ENCODE data around the gene PRR14L.
"Not testable (repeated sequence)": the region's sequence is repeated elsewhere in the genome, so short reads cannot be mapped to it uniquely, and the experiment has no call there.

The PRR14L gene

GRCh38 chr22:31715147-31715778 lies 34.7 kb downstream of the PRR14L start:
- Histone ChIP-seq H3K4me3 (ENCODE audit: low read depth in 1 of 2, low read length in 2 of 2) (no peak overlapping the region), H3K27ac (ENCODE audit: low read depth, low read length) (no peak overlapping the region), H3K27me3 (ENCODE audit: control insufficient read depth in 1 of 2, insufficient read depth in 2 of 2, low read length in 2 of 2) (no peaks in the 10 kb centered on the region), H3K4me1 (ENCODE audit: insufficient read depth, low read length) (no peaks in the 10 kb centered on the region), H3K9me3 (ENCODE audit: low read length) (no peaks in the 10 kb centered on the region), H3K9ac (ENCODE audit: low read length) (no peak overlapping the region), H3K36me3 (ENCODE audit: insufficient read depth, low read length) (peaks cover 45% of the 10 kb centered on the region)

GRCh38 chr22:31711226-31711625 lies 38.7 kb downstream of the PRR14L start:
- H3K9ac ChIP-seq (ENCODE audit: low read length); H3K27me3 ChIP-seq (ENCODE audit: control insufficient read depth in 1 of 2, insufficient read depth in 2 of 2, low read length in 2 of 2); H3K4me1 ChIP-seq (ENCODE audit: insufficient read depth, low read length); H3K4me3 ChIP-seq (ENCODE audit: low read depth in 1 of 2, low read length in 2 of 2); H3K27ac ChIP-seq (ENCODE audit: low read depth, low read length); H3K9me3 ChIP-seq (ENCODE audit: low read length): not testable (repeated sequence)
- H3K36me3 ChIP-seq (ENCODE audit: insufficient read depth, low read length) = peaks cover 35% of the 10 kb centered on the region

GRCh38 chr22:31707519-31707918 lies 42.4 kb downstream of the PRR14L start:
- H3K36me3 ChIP-seq (ENCODE audit: insufficient read depth, low read length) = peaks cover 32% of the 10 kb centered on the region
- no peaks in the 10 kb centered on the region for H3K4me1 ChIP-seq (ENCODE audit: insufficient read depth, low read length)
- no peaks in the 10 kb centered on the region for H3K9me3 ChIP-seq (ENCODE audit: low read length)
- no peak overlapping the region for H3K4me3 ChIP-seq (ENCODE audit: low read depth in 1 of 2, low read length in 2 of 2)
- no peaks in the 10 kb centered on the region for H3K27me3 ChIP-seq (ENCODE audit: control insufficient read depth in 1 of 2, insufficient read depth in 2 of 2, low read length in 2 of 2)
- H3K27ac ChIP-seq (ENCODE audit: low read depth, low read length) = no peak overlapping the region
- no peak overlapping the region for H3K9ac ChIP-seq (ENCODE audit: low read length)

GRCh38 chr22:31695423-31695822 lies 54.5 kb downstream of the PRR14L start:
- Histone ChIP-seq H3K4me3 (ENCODE audit: low read depth in 1 of 2, low read length in 2 of 2) (no peak overlapping the region), H3K27ac (ENCODE audit: low read depth, low read length) (no peak overlapping the region), H3K4me1 (ENCODE audit: insufficient read depth, low read length) (no peaks in the 10 kb centered on the region), H3K27me3 (ENCODE audit: control insufficient read depth in 1 of 2, insufficient read depth in 2 of 2, low read length in 2 of 2) (no peaks in the 10 kb centered on the region), H3K36me3 (ENCODE audit: insufficient read depth, low read length) (peaks cover 5% of the 10 kb centered on the region), H3K9me3 (ENCODE audit: low read length) (no peaks in the 10 kb centered on the region), H3K9ac (ENCODE audit: low read length) (no peak overlapping the region)

- H3K9ac ChIP-seq (ENCODE audit: low read length); H3K4me1 ChIP-seq (ENCODE audit: insufficient read depth, low read length); H3K27ac ChIP-seq (ENCODE audit: low read depth, low read length); H3K9me3 ChIP-seq (ENCODE audit: low read length); H3K4me3 ChIP-seq (ENCODE audit: low read depth in 1 of 2, low read length in 2 of 2); H3K27me3 ChIP-seq (ENCODE audit: control insufficient read depth in 1 of 2, insufficient read depth in 2 of 2, low read length in 2 of 2); H3K36me3 ChIP-seq (ENCODE audit: insufficient read depth, low read length): not testable (repeated sequence)
Observed at GRCh38 chr22:31694046-31694445, 55.9 kb downstream of the PRR14L start.

GRCh38 chr22:31692186-31692886 lies 57.6 kb downstream of the PRR14L start:
- no peaks in the 10 kb centered on the region for H3K9me3 ChIP-seq (ENCODE audit: low read length)
- H3K36me3 ChIP-seq (ENCODE audit: insufficient read depth, low read length) = peaks cover 12% of the 10 kb centered on the region
- H3K27me3 ChIP-seq (ENCODE audit: control insufficient read depth in 1 of 2, insufficient read depth in 2 of 2, low read length in 2 of 2) = no peaks in the 10 kb centered on the region
- no peak overlapping the region for H3K9ac ChIP-seq (ENCODE audit: low read length)
- no peak overlapping the region for H3K27ac ChIP-seq (ENCODE audit: low read depth, low read length)
- H3K4me1 ChIP-seq (ENCODE audit: insufficient read depth, low read length) = no peaks in the 10 kb centered on the region
- H3K4me3 ChIP-seq (ENCODE audit: low read depth in 1 of 2, low read length in 2 of 2) = no peak overlapping the region

- Histone ChIP-seq H3K4me3 (ENCODE audit: low read depth in 1 of 2, low read length in 2 of 2) (no peak overlapping the region), H3K27ac (ENCODE audit: low read depth, low read length) (no peak overlapping the region), H3K4me1 (ENCODE audit: insufficient read depth, low read length) (no peaks in the 10 kb centered on the region), H3K9me3 (ENCODE audit: low read length) (no peaks in the 10 kb centered on the region), H3K36me3 (ENCODE audit: insufficient read depth, low read length) (peaks cover 18% of the 10 kb centered on the region), H3K9ac (ENCODE audit: low read length) (no peak overlapping the region), H3K27me3 (ENCODE audit: control insufficient read depth in 1 of 2, insufficient read depth in 2 of 2, low read length in 2 of 2) (no peaks in the 10 kb centered on the region)
Observed at GRCh38 chr22:31691408-31691807, 58.5 kb downstream of the PRR14L start.

- Histone ChIP-seq H3K27ac (ENCODE audit: low read depth, low read length) (peak overlapping the region; percentile 79), H3K9me3 (ENCODE audit: low read length) (no peaks in the 10 kb centered on the region), H3K4me3 (ENCODE audit: low read depth in 1 of 2, low read length in 2 of 2) (no peak overlapping the region), H3K9ac (ENCODE audit: low read length) (no peak overlapping the region), H3K4me1 (ENCODE audit: insufficient read depth, low read length) (peaks cover 46% of the 10 kb centered on the region), H3K27me3 (ENCODE audit: control insufficient read depth in 1 of 2, insufficient read depth in 2 of 2, low read length in 2 of 2) (no peaks in the 10 kb centered on the region), H3K36me3 (ENCODE audit: insufficient read depth, low read length) (peaks cover 33% of the 10 kb centered on the region)
Observed at GRCh38 chr22:31683181-31684105, 66.5 kb downstream of the PRR14L start.

- Histone ChIP-seq H3K27ac (ENCODE audit: low read depth, low read length) (peak overlapping the region; percentile 79), H3K9me3 (ENCODE audit: low read length) (no peaks in the 10 kb centered on the region), H3K4me3 (ENCODE audit: low read depth in 1 of 2, low read length in 2 of 2) (no peak overlapping the region), H3K36me3 (ENCODE audit: insufficient read depth, low read length) (peaks cover 27% of the 10 kb centered on the region), H3K4me1 (ENCODE audit: insufficient read depth, low read length) (peaks cover 46% of the 10 kb centered on the region), H3K27me3 (ENCODE audit: control insufficient read depth in 1 of 2, insufficient read depth in 2 of 2, low read length in 2 of 2) (no peaks in the 10 kb centered on the region), H3K9ac (ENCODE audit: low read length) (no peak overlapping the region)
Observed at GRCh38 chr22:31682751-31683150, 67.2 kb downstream of the PRR14L start.

GRCh38 chr22:31681349-31682345 lies 68.3 kb downstream of the PRR14L start:
- Histone ChIP-seq H3K27ac (ENCODE audit: low read depth, low read length) (peak overlapping the region; percentile 79), H3K9ac (ENCODE audit: low read length) (no peak overlapping the region), H3K9me3 (ENCODE audit: low read length) (no peaks in the 10 kb centered on the region), H3K27me3 (ENCODE audit: control insufficient read depth in 1 of 2, insufficient read depth in 2 of 2, low read length in 2 of 2) (no peaks in the 10 kb centered on the region), H3K4me3 (ENCODE audit: low read depth in 1 of 2, low read length in 2 of 2) (peak overlapping the region in 1 of 2 donors; percentile 9), H3K36me3 (ENCODE audit: insufficient read depth, low read length) (peaks cover 23% of the 10 kb centered on the region), H3K4me1 (ENCODE audit: insufficient read depth, low read length) (peaks cover 46% of the 10 kb centered on the region)
